Activated CD4-positive, alpha-beta T cell treated with anti-CD3 and anti-CD28 coated beads, Interleukin-2, amount 10 ng/mL, durations not matched to agents 24 days and 14 days (primary cell): Measurements from ENCODE around the gene TAP1. TPM values are rescaled to one million over a fixed set of nuclear protein-coding genes. Genes with fewer than 3 reads are reported as not detected.

Experiments
- DNase-seq: peaks from one replicate; pipeline ENCODE4 v3.0.0; 2022
- H3K27ac Mint-ChIP-seq: one replicate; pipeline ENCODE4 v1.8.0; 2022; ENCODE audit warnings: mild to moderate bottlenecking, mixed read lengths
- H3K27me3 Mint-ChIP-seq: one replicate; pipeline ENCODE4 v1.8.0; 2022; ENCODE audit warnings: mixed read lengths
- H3K36me3 Mint-ChIP-seq: one replicate; pipeline ENCODE4 v1.8.0; 2022; ENCODE audit warnings: low read depth, mild to moderate bottlenecking, mixed read lengths
- H3K4me1 Mint-ChIP-seq: one replicate; pipeline ENCODE4 v1.8.0; 2021; ENCODE audit warnings: mixed read lengths
- H3K4me3 Mint-ChIP-seq: one replicate; pipeline ENCODE4 v1.8.0; 2022; ENCODE audit warnings: mild to moderate bottlenecking, moderate library complexity, mixed read lengths
- H3K9me3 Mint-ChIP-seq: one replicate; pipeline ENCODE4 v1.8.0; 2021; ENCODE audit warnings: mixed read lengths
- intact Hi-C: fragments of 100-400 bp; cut with micrococcal nuclease; formaldehyde crosslinking; loops from one replicate; pipeline ENCODE4 v1.15.1; 2023
- total RNA-seq: library from RNA; stranded (reverse); gene quantifications from 2 replicates; pipeline ENCODE4 v1.2.3, GENCODE V29; 2022

The TAP1 gene
- total RNA-seq, 1 donor from 2014 or later, result 275 TPM

GRCh38 chr6:32842021-32842650 lies 11.4 kb downstream of the TAP1 start:
- Mint-ChIP-seq H3K4me1 (peaks cover 59% of the 10 kb centered on the region), H3K36me3 (peaks cover 78% of the 10 kb centered on the region), H3K4me3 (peak overlapping the region; percentile 99), H3K27ac (peak overlapping the region; percentile 99), H3K27me3 (no peaks in the 10 kb centered on the region), H3K9me3 (no peaks in the 10 kb centered on the region)
- intact Hi-C loops, result loop anchor here (5.0 to 10.0 kb wide), 3 partner anchors 433 to 715 kb away; partner anchors contain the start of genes AGPAT1, ATF6B, B3GALT4 and RNF5
- DNase-seq, result peak; percentile 58

- H3K27me3 Mint-ChIP-seq, result no peaks in the 10 kb centered on the region
- DNase-seq, result peak; percentile 79
- H3K9me3 Mint-ChIP-seq, result no peaks in the 10 kb centered on the region
- H3K4me3 Mint-ChIP-seq, result peak overlapping the region; percentile 99
- intact Hi-C loops, result loop anchor here (5.0 to 10.0 kb wide), 3 partner anchors 434 to 713 kb away; partner anchors contain the start of genes AGPAT1, ATF6B, B3GALT4 and RNF5
- H3K27ac Mint-ChIP-seq, result peak overlapping the region; percentile 99
- peaks cover 79% of the 10 kb centered on the region for H3K36me3 Mint-ChIP-seq
- H3K4me1 Mint-ChIP-seq, result peaks cover 61% of the 10 kb centered on the region
These were observed 12.8 kb downstream of the TAP1 start for GRCh38 chr6:32840604-32841246.

GRCh38 chr6:32839356-32839755 lies 14.1 kb downstream of the TAP1 start:
- Mint-ChIP-seq H3K4me1 (peaks cover 65% of the 10 kb centered on the region), H3K36me3 (peaks cover 79% of the 10 kb centered on the region), H3K27me3 (no peaks in the 10 kb centered on the region), H3K9me3 (no peaks in the 10 kb centered on the region), H3K4me3 (no peak overlapping the region), H3K27ac (peak overlapping the region; percentile 99)
- DNase-seq, result peak; percentile 58
- intact Hi-C loops, result no loop called here

GRCh38 chr6:32838114-32838958 lies 15.2 kb downstream of the TAP1 start, which contains the start of gene TAP2:
TAP2 (minus strand) TSS chr6:32838739; CDS start chr6:32838233, 506 bp downstream.
- Mint-ChIP-seq H3K27ac (peak within 1 kb of the TSS; percentile 99), H3K27me3 (no peaks in the 10 kb centered on the region), H3K36me3 (peaks cover 79% of the 10 kb centered on the region), H3K4me1 (peaks cover 75% of the 10 kb centered on the region), H3K4me3 (peak within 1 kb of the TSS; percentile 83), H3K9me3 (peaks cover 5% of the 10 kb centered on the region)
- peak; percentile 93 for DNase-seq
- intact Hi-C loops, result loop anchor here (1.0 kb wide), 2 partner anchors 16 to 30 kb away; partner anchors contain the start of gene PSMB9

GRCh38 chr6:32837651-32838113 lies 15.8 kb downstream of the TAP1 start:
- peaks cover 80% of the 10 kb centered on the region for H3K36me3 Mint-ChIP-seq
- peak; percentile 61 for DNase-seq
- H3K4me1 Mint-ChIP-seq, result peaks cover 76% of the 10 kb centered on the region
- intact Hi-C loops, result loop anchor here (1.0 kb wide), 2 partner anchors 17 to 31 kb away; partner anchors contain the start of gene PSMB9
- peak overlapping the region; percentile 83 for H3K4me3 Mint-ChIP-seq
- H3K27ac Mint-ChIP-seq, result peak overlapping the region; percentile 99
- peaks cover 5% of the 10 kb centered on the region for H3K9me3 Mint-ChIP-seq
- no peaks in the 10 kb centered on the region for H3K27me3 Mint-ChIP-seq

GRCh38 chr6:32836873-32837272 lies 16.6 kb downstream of the TAP1 start:
- H3K27me3 Mint-ChIP-seq, result no peaks in the 10 kb centered on the region
- H3K27ac Mint-ChIP-seq, result peak overlapping the region; percentile 99
- peak overlapping the region; percentile 83 for H3K4me3 Mint-ChIP-seq
- intact Hi-C loops, result no loop called here
- H3K36me3 Mint-ChIP-seq, result peaks cover 80% of the 10 kb centered on the region
- peaks cover 74% of the 10 kb centered on the region for H3K4me1 Mint-ChIP-seq
- peaks cover 5% of the 10 kb centered on the region for H3K9me3 Mint-ChIP-seq
- no peak for DNase-seq

- peak overlapping the region; percentile 56 for H3K4me3 Mint-ChIP-seq
- H3K27ac Mint-ChIP-seq, result no peak overlapping the region
- peaks cover 5% of the 10 kb centered on the region for H3K9me3 Mint-ChIP-seq
- H3K36me3 Mint-ChIP-seq, result peaks cover 78% of the 10 kb centered on the region
- peak; percentile 56 for DNase-seq
- peaks cover 70% of the 10 kb centered on the region for H3K4me1 Mint-ChIP-seq
- intact Hi-C loops, result no loop called here
- H3K27me3 Mint-ChIP-seq, result no peaks in the 10 kb centered on the region
These were observed 18.2 kb downstream of the TAP1 start for GRCh38 chr6:32835167-32835893.

GRCh38 chr6:32833664-32834063 lies 19.8 kb downstream of the TAP1 start:
- intact Hi-C loops, result no loop called here
- no peaks in the 10 kb centered on the region for H3K27me3 Mint-ChIP-seq
- H3K27ac Mint-ChIP-seq, result peak overlapping the region; percentile 49
- peaks cover 87% of the 10 kb centered on the region for H3K36me3 Mint-ChIP-seq
- H3K4me1 Mint-ChIP-seq, result peaks cover 69% of the 10 kb centered on the region
- H3K4me3 Mint-ChIP-seq, result peak overlapping the region; percentile 56
- peak; percentile 49 for DNase-seq
- H3K9me3 Mint-ChIP-seq, result peaks cover 5% of the 10 kb centered on the region

GRCh38 chr6:32832535-32832934 lies 21.0 kb downstream of the TAP1 start:
- DNase-seq, result peak; percentile 53
- H3K27ac Mint-ChIP-seq, result no peak overlapping the region
- H3K36me3 Mint-ChIP-seq, result peaks cover 95% of the 10 kb centered on the region
- H3K4me1 Mint-ChIP-seq, result peaks cover 73% of the 10 kb centered on the region
- H3K27me3 Mint-ChIP-seq, result no peaks in the 10 kb centered on the region
- H3K4me3 Mint-ChIP-seq, result no peak overlapping the region
- peaks cover 5% of the 10 kb centered on the region for H3K9me3 Mint-ChIP-seq
- intact Hi-C loops, result no loop called here

- Mint-ChIP-seq H3K9me3 (peaks cover 5% of the 10 kb centered on the region), H3K27ac (peak overlapping the region; percentile 18), H3K27me3 (no peaks in the 10 kb centered on the region), H3K4me1 (peaks cover 66% of the 10 kb centered on the region), H3K36me3 (peaks cover 86% of the 10 kb centered on the region), H3K4me3 (no peak overlapping the region)
- peak; percentile 41 for DNase-seq
- intact Hi-C loops, result no loop called here
These were observed 22.6 kb downstream of the TAP1 start for GRCh38 chr6:32830936-32831335.

- Mint-ChIP-seq H3K36me3 (peaks cover 77% of the 10 kb centered on the region), H3K9me3 (peaks cover 5% of the 10 kb centered on the region), H3K4me1 (peaks cover 57% of the 10 kb centered on the region), H3K27me3 (no peaks in the 10 kb centered on the region), H3K27ac (peak overlapping the region; percentile 22), H3K4me3 (no peak overlapping the region)
- intact Hi-C loops, result no loop called here
- DNase-seq, result peak; percentile 44
These were observed 23.5 kb downstream of the TAP1 start for GRCh38 chr6:32830017-32830416.

- Mint-ChIP-seq H3K36me3 (peaks cover 72% of the 10 kb centered on the region), H3K9me3 (peaks cover 5% of the 10 kb centered on the region), H3K27me3 (no peaks in the 10 kb centered on the region), H3K27ac (no peak overlapping the region), H3K4me1 (peaks cover 52% of the 10 kb centered on the region), H3K4me3 (no peak overlapping the region)
- intact Hi-C loops, result loop anchor here (5.0 kb wide), 1 partner anchor 38 kb away; no protein-coding TSS in a partner anchor
- peak; percentile 55 for DNase-seq
These were observed 24.0 kb downstream of the TAP1 start for GRCh38 chr6:32829495-32829894.

- H3K4me3 Mint-ChIP-seq, result no peak overlapping the region
- intact Hi-C loops, result loop anchor here (5.0 kb wide), 1 partner anchor 40 kb away; no protein-coding TSS in a partner anchor
- H3K4me1 Mint-ChIP-seq, result peaks cover 31% of the 10 kb centered on the region
- H3K27ac Mint-ChIP-seq, result no peak overlapping the region
- H3K27me3 Mint-ChIP-seq, result no peaks in the 10 kb centered on the region
- no peaks in the 10 kb centered on the region for H3K9me3 Mint-ChIP-seq
- peak; percentile 56 for DNase-seq
- H3K36me3 Mint-ChIP-seq, result peaks cover 49% of the 10 kb centered on the region
These were observed 26.5 kb downstream of the TAP1 start for GRCh38 chr6:32827025-32827424.
